GM12878 (cell line): ENCODE results near the gene TRAPPC2.

Source experiments
- BHLHE40 ChIP-seq, 2 experiments: fragments of 450-650 bp in 1 of 2; IDR thresholded peaks; 2 replicates each; pipeline ENCODE4 v1.6.1; 2011 to 2017; ENCODE audit warnings: low read depth in 2 of 2, borderline replicate concordance in 1 of 2, improper control_type of control experiment in 1 of 2, low read length in 1 of 2, mild to moderate bottlenecking in 1 of 2
- CBX5 ChIP-seq: sonication (generic); IDR thresholded peaks from 2 replicates; pipeline ENCODE4 v1.6.1; 2016; ENCODE audit warnings: low read depth, moderate library complexity, mild to moderate bottlenecking, inconsistent platforms
- EZH2 ChIP-seq: IDR thresholded peaks from 2 replicates; pipeline ENCODE4 v1.6.1; 2012; ENCODE audit warnings: low read depth, mild to moderate bottlenecking, control low read depth, inconsistent platforms, low read length, borderline replicate concordance; ENCODE audit not compliant: control insufficient read depth
- GABPA ChIP-seq: IDR thresholded peaks from 2 replicates; pipeline ENCODE4 v1.6.1; 2014; ENCODE audit warnings: antibody characterized with exemption, low read depth, mild to moderate bottlenecking, inconsistent platforms
- MTA2 ChIP-seq: fragments of 450-650 bp; IDR thresholded peaks from 2 replicates; pipeline ENCODE4 v1.6.1; 2016; ENCODE audit warnings: low read depth, mild to moderate bottlenecking, moderate library complexity
- NR2C1 ChIP-seq: fragments of 450-650 bp; IDR thresholded peaks from 2 replicates; pipeline ENCODE4 v1.6.1; 2017; ENCODE audit warnings: antibody characterized with exemption, mild to moderate bottlenecking, moderate library complexity
- POLR2A ChIP-seq: IDR thresholded peaks from 2 replicates; pipeline ENCODE4 v1.6.1; 2011; ENCODE audit warnings: low read depth, mild to moderate bottlenecking, low read length
- RCOR1 ChIP-seq: conservative IDR thresholded peaks from 2 replicates; pipeline ENCODE4 v1.6.1; 2012; ENCODE audit warnings: low read depth, low read length, improper control_type of control experiment
- SIN3A ChIP-seq: IDR thresholded peaks from 2 replicates; pipeline ENCODE4 v1.6.1; 2012; ENCODE audit warnings: low read depth, low read length, improper control_type of control experiment
- TF ChIP-seq, protein P1 (sequence below), 3 experiments: IDR thresholded peaks in 2 of 3; conservative IDR thresholded peaks in 1 of 3; 2 replicates each; pipeline ENCODE4 v1.5.1; 2011; ENCODE audit warnings: low read depth in 3 of 3, low read length in 3 of 3, mild to moderate bottlenecking in 3 of 3, control low read depth in 2 of 3, moderate library complexity in 2 of 3, inconsistent platforms in 1 of 3, mixed read lengths in 1 of 3; ENCODE audit not compliant: control insufficient read depth in 2 of 3, insufficient read depth in 1 of 3; ENCODE audit errors: extremely low read depth in 1 of 3
- TF ChIP-seq, protein P2 (sequence below): fragments of 450-650 bp; IDR thresholded peaks from 2 replicates; pipeline ENCODE4 v1.6.1; 2014; ENCODE audit warnings: mild to moderate bottlenecking

DNA sequence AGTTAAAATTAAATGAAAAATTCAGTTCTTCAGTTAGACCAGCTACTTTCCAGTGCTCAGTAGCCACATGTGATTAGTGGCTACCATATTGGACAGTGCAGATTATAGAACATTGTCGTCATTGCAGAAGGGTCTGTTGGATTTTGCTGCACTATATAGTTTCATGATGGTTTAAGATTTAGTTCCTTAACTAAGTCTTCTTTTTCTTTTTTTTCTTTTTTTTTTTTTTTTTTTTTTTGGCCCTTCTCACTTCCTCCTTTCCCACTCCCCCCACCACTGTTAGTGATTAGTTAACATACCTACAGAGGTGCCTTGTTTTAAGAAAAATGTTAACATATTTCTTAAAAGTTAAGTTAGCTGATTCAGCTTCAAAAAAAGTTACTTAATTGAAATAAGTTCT is 36.4 kb downstream of the TRAPPC2 start:
- TF ChIP-seq RCOR1 (no peak), MTA2 (no peak), CBX5 (no peak), EZH2 (no peak), SIN3A (no peak), NR2C1 (no peak), GABPA (no peak), POLR2A (no peak), BHLHE40 (IDR thresholded peaks at IDR 0.05; ENCODE audit: borderline replicate concordance in 1 of 2, low read depth in 2 of 2, low read length in 1 of 2) (no peak)
- TF ChIP-seq, protein P1, sequence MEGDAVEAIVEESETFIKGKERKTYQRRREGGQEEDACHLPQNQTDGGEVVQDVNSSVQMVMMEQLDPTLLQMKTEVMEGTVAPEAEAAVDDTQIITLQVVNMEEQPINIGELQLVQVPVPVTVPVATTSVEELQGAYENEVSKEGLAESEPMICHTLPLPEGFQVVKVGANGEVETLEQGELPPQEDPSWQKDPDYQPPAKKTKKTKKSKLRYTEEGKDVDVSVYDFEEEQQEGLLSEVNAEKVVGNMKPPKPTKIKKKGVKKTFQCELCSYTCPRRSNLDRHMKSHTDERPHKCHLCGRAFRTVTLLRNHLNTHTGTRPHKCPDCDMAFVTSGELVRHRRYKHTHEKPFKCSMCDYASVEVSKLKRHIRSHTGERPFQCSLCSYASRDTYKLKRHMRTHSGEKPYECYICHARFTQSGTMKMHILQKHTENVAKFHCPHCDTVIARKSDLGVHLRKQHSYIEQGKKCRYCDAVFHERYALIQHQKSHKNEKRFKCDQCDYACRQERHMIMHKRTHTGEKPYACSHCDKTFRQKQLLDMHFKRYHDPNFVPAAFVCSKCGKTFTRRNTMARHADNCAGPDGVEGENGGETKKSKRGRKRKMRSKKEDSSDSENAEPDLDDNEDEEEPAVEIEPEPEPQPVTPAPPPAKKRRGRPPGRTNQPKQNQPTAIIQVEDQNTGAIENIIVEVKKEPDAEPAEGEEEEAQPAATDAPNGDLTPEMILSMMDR (IDR thresholded peaks at IDR 0.05 in 2 of 3, conservative IDR thresholded peaks at IDR 0.05 in 1 of 3; ENCODE audit: control insufficient read depth in 2 of 3, extremely low read depth in 1 of 3, insufficient read depth in 1 of 3, low read depth in 3 of 3, low read length in 3 of 3), result no peak
- TF ChIP-seq, protein P2, sequence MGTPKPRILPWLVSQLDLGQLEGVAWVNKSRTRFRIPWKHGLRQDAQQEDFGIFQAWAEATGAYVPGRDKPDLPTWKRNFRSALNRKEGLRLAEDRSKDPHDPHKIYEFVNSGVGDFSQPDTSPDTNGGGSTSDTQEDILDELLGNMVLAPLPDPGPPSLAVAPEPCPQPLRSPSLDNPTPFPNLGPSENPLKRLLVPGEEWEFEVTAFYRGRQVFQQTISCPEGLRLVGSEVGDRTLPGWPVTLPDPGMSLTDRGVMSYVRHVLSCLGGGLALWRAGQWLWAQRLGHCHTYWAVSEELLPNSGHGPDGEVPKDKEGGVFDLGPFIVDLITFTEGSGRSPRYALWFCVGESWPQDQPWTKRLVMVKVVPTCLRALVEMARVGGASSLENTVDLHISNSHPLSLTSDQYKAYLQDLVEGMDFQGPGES, result no peak
